ENCODE results near the gene F2. TPM values are rescaled to one million over a fixed set of nuclear protein-coding genes. Genes with fewer than 3 reads are reported as not detected.
"Not testable (repeated sequence)": the region's sequence is repeated elsewhere in the genome, so short reads cannot be mapped to it uniquely, and the experiment has no call there.

F2 gene
- total RNA-seq, 1 donor from 2014 or later: not detected

DNA sequence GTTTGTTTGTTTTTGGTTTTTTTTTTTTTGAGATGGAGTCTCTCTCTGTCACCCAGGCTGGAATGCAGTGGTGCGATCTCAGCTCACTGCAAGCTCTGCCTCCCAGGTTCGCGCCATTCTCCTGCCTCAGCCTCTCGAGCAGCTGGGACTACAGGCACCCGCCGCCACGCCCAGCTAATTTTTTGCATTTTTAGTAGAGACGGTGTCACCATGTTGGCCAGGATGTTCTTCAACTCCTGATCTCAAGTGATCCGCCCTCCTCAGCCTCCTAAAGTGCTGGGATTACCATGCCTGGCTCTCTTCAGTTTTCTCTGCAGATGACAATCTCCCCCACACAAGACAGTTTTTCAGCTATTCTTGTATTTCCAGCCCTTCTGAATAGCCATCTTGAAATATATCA, 9.7 kb upstream of the F2 start:
- ATAC-seq; intact Hi-C loops (cut with DNase I); DNase-seq (ENCODE audit: low spot score): not testable (repeated sequence)

DNA sequence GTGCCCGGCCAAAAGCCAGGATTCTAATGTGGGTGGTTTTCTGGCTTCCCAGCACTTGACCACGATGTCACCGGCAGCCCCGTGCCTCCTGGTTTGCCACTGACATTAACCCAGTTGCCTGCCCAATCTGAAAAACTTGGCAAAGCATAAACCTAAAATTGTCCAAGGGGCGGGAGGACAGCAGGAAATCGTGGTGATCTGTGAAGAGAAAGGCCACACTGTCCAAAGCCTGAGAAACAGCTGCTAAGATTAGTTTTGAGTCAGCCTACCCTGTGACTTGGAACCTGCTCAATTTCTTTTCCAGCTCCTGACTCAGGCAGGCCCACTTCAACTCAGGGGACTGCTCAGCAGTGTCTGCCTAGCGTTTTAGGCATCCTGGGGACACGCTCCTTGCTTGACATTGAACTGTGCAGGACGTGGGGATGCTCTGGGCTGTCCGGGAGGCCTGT, 8.2 kb upstream of the F2 start:
- intact Hi-C loops (cut with DNase I): no loop called here
- ATAC-seq: peak; percentile 95
- DNase-seq (ENCODE audit: low spot score): no peak

DNA sequence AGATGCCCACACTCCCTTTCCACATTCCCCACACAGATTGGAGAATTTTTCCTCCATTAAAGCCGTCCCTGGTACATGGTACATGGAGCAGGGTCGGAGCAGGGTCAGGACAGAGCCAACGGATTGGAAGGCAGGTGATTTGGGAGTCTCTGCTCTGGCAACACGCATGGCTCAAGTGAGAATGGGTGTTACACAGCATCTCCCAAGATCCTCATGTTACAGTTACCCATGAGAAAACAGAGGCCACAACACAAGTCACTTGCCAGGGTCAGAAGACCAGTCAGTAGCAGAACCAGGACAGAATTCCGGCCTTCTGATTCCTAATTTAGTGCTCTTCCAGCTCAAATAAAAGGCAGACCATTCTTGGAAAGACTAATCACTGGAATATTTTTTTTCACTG, 7.7 kb upstream of the F2 start:
- intact Hi-C loops (cut with DNase I): no loop called here
- DNase-seq (ENCODE audit: low spot score) (no peak), ATAC-seq (peak; percentile 57)

DNA sequence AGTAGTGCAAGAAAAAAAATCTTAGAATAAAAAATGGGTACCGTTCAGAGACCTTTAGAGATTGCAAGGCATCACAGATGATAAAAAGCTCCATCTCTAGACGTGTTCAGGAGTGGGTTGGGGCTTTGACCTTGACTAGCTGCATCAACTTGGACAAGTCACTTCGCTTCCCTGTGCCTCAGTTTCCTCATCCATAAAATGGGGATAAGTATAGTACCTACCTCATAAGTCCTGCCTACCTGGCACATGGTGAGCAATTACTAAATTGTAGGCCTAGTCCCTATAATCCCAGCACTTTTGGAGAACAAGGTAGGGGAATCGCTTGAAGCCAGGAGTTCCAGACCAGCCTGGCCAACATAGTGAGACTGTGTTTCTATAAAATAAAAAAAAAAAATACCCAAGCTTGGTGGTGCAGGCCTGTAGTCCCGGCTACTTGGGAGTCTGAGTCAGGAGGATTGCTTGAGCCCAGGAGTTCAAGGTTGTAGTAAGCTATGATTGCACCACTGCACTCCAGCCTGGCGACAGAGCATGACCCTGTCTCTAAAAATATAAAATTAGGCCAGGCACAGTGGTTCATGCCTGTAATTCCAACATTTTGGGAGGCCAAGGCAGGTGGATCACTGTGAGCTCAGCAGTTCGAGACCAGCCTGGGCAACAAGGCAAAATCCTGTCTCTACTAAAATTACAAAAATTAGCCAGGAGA, 6.0 kb upstream of the F2 start:
- no peak for ATAC-seq
- DNase-seq (ENCODE audit: low spot score): no peak
- intact Hi-C loops (cut with DNase I): no loop called here

DNA sequence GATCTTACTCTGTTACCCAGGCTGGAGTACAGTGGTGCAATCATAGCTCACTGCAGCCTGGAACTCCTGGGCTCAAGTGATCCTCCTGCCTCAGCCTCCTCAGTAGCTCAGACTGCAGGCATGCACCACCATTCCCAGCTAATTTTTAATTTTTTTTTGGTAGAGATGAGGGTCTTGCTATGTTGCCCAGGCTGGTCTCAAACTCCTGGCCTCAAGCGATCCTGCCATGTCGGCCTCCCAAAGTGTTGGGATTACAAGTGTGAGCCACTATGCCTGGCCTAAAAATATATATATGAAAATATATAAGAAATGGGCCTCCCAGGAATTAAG, 1.2 kb upstream of the F2 start:
- ATAC-seq; DNase-seq (ENCODE audit: low spot score); intact Hi-C loops (cut with DNase I): not testable (repeated sequence)

DNA sequence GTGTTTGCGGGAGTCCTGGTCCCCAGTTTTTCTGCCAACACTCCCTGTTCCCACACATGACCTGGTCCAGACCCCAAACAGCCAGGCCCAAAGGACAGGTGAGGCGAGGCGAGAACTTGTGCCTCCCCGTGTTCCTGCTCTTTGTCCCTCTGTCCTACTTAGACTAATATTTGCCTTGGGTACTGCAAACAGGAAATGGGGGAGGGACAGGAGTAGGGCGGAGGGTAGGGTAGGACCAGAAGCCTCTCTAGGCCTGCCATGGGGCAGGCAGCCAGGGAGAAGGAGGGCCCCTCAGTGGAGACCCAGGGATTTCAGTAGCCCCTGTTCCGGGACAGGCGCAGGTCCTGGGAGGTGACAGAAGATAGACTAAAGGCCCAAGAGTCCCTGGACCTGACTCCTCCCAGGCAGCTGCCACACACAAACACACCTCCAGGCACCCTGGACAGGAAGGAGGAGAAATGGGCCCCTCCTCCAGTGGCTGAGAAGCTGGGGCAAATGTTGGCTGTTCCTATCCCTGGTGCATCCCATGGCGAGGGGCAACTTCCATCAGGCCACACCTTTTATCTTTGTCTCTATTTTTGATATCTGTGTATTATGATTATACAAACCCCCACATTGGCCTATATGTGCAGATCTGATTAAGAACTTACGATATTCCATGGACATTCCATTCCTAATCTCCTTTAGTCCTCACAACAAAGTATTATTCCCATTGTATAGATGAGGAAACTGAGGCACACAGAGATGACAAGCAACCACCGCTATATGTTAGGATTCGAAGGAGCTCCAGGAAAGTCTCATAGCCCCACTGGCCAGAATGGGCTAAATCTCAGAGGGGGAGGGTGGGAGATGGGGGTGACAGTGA, 626 bp upstream of the F2 start:
- DNase-seq (ENCODE audit: low spot score) (no peak), ATAC-seq (no peak)
- intact Hi-C loops (cut with DNase I): no loop called here

DNA sequence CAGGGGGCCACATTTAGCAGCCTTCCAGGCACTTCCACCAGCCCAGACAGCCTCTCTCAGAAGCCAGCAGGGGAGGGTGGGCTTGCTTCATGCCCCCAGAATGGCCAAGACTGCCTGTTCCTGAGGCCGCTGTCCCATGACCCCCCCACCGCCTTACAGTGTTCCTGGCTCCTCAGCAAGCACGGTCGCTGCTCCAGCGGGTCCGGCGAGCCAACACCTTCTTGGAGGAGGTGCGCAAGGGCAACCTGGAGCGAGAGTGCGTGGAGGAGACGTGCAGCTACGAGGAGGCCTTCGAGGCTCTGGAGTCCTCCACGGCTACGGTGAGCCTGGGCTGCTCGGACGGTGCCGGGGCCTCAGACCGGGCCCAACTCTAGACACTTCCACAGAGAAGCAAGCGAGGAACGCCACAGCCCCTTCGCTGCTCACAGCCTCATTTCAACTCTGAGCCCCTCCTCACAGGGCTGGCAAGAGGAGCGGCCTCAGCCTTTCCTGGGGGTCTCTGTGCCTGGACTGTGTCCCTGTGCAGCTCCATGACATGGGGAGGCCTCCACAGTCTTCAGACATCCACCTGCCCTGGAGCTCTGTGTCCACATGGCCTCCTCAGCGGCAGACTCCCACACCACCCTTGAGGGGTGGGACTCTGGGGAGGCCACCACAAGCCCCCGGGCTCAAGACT, 668 bp downstream of the F2 start:
- ATAC-seq (no peak), DNase-seq (ENCODE audit: low spot score) (no peak)
- intact Hi-C loops (cut with DNase I): no loop called here

DNA sequence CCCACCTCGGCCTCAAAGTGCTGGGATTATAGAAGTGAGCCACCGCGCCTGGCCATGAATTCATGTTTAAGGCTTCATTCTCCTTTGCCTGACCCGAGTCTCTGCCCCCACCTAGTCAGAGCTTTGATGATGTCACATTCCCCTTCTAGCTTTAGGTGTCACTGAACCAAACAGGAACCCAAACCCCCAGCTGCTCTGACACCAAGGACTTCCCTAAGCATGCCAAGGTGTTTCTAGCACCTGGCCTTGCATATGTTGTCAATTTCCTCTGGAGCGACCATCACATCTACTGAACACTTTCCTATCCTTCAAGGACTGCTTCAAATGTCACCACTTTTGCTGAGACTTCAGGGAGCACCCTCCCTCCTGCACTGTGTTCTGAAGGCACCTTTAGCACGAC, 2.3 kb downstream of the F2 start:
- ATAC-seq (no peak), DNase-seq (ENCODE audit: low spot score) (no peak)
- intact Hi-C loops (cut with DNase I): no loop called here

DNA sequence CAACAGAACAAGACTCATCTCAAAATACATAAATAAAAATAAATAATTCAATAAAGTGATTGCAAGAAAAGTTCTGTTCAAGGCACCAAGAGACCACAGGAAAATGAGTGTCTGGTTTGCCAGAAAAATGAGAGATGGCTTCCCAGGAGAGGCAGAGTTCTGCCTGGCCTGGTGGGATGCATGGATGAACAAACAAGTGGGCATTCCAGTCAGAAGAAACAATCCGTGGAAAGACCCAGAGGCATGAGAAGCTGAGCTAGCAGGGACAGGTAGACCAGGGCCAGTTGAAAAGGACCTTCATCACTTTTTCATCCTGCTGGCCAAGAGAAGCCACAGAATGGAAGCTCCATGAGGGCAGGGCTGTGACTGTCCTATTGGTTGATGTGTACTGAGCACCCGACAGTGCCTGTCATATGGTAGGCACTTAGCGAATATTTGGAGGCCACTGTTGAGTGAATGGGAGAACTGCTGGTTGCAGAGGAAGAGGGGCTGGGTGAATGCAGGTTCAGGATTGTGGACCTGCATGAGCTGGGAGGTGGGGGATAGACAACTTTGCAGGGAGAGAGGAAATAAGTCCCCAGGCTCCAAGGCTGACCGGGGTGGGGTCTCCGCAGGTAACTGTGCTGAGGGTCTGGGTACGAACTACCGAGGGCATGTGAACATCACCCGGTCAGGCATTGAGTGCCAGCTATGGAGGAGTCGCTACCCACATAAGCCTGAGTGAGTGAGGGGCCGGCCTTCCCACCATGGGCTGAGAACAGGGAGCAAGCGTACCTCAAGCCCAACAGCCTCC, 3.7 kb downstream of the F2 start:
- no peak for DNase-seq (ENCODE audit: low spot score)
- intact Hi-C loops (cut with DNase I): no loop called here
- ATAC-seq: no peak

DNA sequence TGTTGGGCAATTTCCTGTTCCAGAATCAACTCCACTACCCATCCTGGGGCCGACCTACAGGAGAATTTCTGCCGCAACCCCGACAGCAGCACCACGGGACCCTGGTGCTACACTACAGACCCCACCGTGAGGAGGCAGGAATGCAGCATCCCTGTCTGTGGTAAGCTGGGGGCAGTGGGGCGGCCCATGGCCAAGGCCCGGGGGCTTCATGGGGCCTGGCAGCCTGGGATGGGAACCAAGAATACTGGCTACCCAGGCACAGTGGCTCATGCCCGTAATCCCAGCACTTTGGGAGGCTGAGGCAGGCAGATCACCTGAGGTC, 4.3 kb downstream of the F2 start:
- DNase-seq (ENCODE audit: low spot score) (no peak), ATAC-seq (no peak)
- intact Hi-C loops (cut with DNase I): no loop called here

DNA sequence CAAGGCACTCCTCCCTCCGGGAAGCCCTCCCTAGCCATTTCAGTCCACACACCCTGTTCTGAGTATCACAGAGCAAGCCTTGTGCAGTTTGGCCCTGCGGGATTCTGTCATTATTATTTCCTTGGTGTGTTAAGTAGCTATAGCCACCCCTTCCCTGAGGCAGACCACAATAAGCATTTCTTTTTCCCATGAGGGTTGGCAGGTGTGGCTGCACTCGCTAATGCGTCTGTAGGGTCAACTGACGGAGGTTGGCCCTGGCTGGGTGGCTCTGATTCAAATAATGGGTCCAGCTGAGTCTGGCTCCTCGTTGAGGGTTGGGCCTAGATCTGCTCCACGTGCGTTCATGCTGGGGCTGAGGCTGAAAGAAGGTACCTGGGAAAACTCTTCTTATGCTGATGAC, 5.1 kb downstream of the F2 start:
- intact Hi-C loops (cut with DNase I): no loop called here
- DNase-seq (ENCODE audit: low spot score) (no peak), ATAC-seq (no peak)

DNA sequence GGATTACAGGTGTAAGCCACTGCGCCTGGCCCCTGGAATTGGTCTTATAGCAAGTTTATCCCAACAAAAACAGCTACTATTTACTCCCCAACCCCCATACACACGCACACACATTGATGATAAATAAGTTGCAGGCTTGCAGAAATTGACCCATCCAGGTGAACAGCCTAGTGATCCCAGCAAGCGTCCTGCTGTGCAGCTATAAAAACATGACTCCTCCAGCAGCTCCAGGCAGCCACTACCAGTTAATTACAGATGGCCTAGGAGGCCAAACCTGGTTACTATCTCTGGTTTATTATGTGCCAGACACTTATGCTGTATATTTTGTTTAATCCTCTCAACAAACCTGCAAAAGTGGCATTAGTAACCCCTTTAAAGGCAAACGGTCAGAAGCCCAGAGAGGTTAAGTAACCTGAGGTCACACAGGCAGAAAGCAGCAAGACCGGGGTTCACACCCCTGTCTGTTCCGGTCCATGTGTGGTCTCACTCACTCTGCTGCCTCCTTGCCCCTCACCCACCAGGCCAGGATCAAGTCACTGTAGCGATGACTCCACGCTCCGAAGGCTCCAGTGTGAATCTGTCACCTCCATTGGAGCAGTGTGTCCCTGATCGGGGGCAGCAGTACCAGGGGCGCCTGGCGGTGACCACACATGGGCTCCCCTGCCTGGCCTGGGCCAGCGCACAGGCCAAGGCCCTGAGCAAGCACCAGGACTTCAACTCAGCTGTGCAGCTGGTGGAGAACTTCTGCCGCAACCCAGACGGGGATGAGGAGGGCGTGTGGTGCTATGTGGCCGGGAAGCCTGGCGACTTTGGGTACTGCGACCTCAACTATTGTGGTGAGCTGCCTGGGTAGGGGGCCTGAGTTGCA, 6.6 kb downstream of the F2 start:
- no peak for DNase-seq (ENCODE audit: low spot score)
- intact Hi-C loops (cut with DNase I): no loop called here
- no peak for ATAC-seq

DNA sequence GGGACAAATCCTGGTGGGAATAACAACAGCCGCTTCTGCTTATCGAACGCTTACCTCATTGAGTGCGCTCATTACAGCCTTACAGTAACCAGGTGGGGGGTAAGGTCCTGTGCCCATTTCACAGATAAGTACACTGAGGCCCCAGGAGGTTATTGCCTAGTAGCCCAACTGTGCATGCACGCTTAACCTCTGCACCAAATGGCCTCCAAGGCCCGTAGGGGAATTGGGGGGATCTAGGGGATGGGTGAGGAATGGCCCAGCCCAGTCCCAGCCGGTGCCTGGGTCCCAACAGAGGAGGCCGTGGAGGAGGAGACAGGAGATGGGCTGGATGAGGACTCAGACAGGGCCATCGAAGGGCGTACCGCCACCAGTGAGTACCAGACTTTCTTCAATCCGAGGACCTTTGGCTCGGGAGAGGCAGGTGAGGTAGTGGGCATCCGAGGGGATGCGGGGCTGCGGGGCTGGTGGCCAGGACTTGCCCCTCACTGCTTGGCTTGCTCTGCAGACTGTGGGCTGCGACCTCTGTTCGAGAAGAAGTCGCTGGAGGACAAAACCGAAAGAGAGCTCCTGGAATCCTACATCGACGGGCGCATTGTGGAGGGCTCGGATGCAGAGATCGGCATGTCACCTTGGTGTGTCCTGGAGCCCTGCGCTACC, 7.3 kb downstream of the F2 start:
- DNase-seq (ENCODE audit: low spot score) (no peak), ATAC-seq (no peak)
- intact Hi-C loops (cut with DNase I): no loop called here

DNA sequence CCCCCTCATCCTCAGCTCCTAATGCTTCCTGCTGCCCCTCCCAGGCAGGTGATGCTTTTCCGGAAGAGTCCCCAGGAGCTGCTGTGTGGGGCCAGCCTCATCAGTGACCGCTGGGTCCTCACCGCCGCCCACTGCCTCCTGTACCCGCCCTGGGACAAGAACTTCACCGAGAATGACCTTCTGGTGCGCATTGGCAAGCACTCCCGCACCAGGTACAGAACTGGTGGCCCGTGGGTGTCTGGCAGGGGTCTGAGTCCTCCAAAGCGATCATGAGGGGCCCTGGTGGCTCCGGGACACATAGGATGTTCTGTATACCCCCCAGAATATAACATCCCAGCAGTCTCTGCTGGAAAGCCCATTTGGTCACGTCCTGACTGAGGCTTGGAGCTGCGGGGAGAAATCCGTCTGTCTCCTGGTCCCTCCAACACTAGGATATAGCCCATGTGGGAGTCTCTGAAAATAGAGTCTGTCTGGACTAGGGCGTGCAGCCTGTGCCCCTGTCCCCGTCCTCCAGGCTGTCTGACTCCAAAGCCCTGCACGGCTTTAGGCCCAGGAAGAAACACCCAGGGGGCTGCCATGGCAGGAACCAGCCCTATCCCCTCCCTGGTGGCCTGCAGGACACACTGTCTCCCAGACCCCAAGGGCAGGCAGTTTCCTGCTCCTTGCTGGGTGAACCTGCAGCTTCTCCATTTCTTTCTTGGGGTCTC, 9.1 kb downstream of the F2 start:
- ATAC-seq (no peak), DNase-seq (ENCODE audit: low spot score) (no peak)
- intact Hi-C loops (cut with DNase I): no loop called here

DNA sequence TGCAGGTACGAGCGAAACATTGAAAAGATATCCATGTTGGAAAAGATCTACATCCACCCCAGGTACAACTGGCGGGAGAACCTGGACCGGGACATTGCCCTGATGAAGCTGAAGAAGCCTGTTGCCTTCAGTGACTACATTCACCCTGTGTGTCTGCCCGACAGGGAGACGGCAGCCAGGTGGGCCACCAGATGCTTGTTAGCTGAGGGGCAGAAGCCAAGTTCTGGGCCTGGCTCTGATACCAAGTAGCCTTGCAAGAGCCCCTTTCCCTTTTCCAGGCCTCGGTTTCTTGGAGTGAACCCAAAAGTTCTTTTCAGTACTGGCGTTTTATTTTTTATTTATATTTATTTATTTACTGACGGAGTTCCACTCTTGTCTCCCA, 9.6 kb downstream of the F2 start:
- DNase-seq (ENCODE audit: low spot score): no peak
- ATAC-seq: no peak
- intact Hi-C loops (cut with DNase I): no loop called here

DNA sequence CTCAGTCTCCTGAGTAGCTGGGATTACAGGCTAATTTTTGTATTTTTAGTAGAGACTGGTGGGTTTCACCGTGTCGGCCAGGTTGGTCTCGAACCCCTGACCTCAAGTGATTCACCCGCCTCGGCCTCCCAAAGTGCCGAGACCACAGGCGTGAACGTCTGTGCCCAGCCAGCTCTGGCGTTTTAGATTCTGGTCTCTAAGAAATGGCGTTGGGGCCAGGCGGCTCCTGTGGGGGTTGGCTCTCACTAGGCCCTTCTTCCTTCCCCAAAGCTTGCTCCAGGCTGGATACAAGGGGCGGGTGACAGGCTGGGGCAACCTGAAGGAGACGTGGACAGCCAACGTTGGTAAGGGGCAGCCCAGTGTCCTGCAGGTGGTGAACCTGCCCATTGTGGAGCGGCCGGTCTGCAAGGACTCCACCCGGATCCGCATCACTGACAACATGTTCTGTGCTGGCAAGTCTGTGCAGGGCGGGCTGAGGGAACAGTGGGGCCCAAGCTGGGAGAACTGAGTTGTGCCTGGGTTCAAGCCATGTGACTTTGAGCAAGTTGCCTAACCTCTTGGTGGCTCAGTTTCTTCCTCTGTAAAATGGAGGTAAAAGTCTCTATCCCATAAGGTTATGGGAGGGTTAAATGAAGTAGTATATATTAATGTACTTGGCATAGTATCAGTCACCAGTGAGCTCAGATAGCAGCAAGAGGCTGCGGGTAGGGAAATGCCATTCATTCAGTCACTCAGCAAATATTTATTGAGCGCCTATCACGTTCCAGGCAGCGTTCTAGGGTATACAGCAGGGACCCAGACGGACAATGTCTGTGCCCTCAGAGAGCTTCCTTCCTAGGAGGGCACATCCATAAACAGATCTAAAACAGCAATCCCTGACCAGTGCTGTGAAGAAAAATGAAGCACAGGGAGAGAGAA, 10.4 kb downstream of the F2 start:
- no peak for DNase-seq (ENCODE audit: low spot score)
- no peak for ATAC-seq
- intact Hi-C loops (cut with DNase I): no loop called here

DNA sequence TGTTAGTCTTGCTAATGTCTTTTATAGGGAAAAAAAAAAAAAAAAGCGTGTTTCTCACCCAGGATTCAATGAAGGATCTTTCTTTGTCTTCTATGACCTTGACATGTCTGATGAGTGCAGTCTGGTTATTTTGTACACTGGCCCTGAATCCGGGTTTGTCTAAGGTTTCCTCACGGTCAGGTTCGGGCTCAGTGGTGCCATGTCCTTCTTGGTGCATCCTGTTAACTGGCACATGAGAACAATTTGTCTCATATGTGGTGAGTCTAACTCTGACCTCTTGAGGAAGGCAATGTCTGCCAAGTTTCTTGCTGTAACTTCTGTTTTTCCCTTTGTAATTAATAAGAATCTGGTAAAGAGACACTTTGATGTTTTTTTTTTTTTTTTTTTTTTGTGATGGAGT, 12.5 kb downstream of the F2 start:
- DNase-seq (ENCODE audit: low spot score) (no peak), ATAC-seq (no peak)
- intact Hi-C loops (cut with DNase I): no loop called here
